Measurements from ENCODE around the gene AKNAD1. TPM values are rescaled to one million over a fixed set of nuclear protein-coding genes. Genes with fewer than 3 reads are reported as not detected.

The AKNAD1 gene
- total RNA-seq (2022; extraction: Qiagen RNA extraction; ENCODE audit: low read depth) = 1.0 to 2.7 TPM (median 1.3 TPM) in 5 replicates

DNA sequence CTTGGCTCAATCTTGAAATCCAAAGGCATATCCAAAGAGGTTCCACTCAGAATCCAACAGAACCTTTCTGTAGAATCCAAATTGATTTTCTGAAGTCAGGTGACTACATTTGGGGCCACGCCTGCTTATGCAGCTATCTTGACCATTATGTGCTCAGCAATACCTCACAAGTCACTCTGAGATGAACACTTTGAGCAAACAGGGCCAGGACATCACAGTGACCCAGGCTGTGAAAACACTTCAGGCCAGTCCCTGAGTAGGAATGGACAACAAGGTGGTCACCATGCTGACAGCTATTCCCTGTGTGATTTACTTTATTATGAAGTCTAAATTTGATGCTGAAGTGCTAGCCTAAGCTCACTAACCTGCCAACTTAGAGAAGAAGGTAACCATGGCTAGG, at the start of gene AKNAD1:
Gene AKNAD1 (minus strand): TSS at position 101 of the 400 bp plus-strand sequence. CDS start 4,430 bp downstream, outside the sequence.

Other genes starting within 250 kb of the AKNAD1 start
- 4.0 to 5.3 TPM (median 4.3 TPM) in 5 replicates for gene HENMT1, start 196.0 kb downstream of the AKNAD1 start, total RNA-seq (2022; extraction: Qiagen RNA extraction; ENCODE audit: low read depth)
- 16.9 to 27.7 TPM (median 23.8 TPM) in 5 replicates for gene PRPF38B, start 164.8 kb downstream of the AKNAD1 start, total RNA-seq (2022; extraction: Qiagen RNA extraction; ENCODE audit: low read depth)
- gene FNDC7, start 144.2 kb downstream of the AKNAD1 start, total RNA-seq (2022; extraction: Qiagen RNA extraction; ENCODE audit: low read depth) = 0.05 TPM in 1 of 5 replicates, not detected in the others
- gene STXBP3, start 110.4 kb downstream of the AKNAD1 start, total RNA-seq (2022; extraction: Qiagen RNA extraction; ENCODE audit: low read depth) = 12.5 to 25.6 TPM (median 19.7 TPM) in 5 replicates
- 16.3 to 25.4 TPM (median 20.0 TPM) in 5 replicates for gene GPSM2, start 19.9 kb upstream of the AKNAD1 start, total RNA-seq (2022; extraction: Qiagen RNA extraction; ENCODE audit: low read depth)
- gene CLCC1, start 106.4 kb upstream of the AKNAD1 start, total RNA-seq (2022; extraction: Qiagen RNA extraction; ENCODE audit: low read depth) = 14.9 to 18.9 TPM (median 17.4 TPM) in 5 replicates
- 5.3 to 8.6 TPM (median 8.3 TPM) in 5 replicates for gene WDR47, start 185.0 kb upstream of the AKNAD1 start, total RNA-seq (2022; extraction: Qiagen RNA extraction; ENCODE audit: low read depth)
- gene TAF13, start 218.9 kb upstream of the AKNAD1 start, total RNA-seq (2022; extraction: Qiagen RNA extraction; ENCODE audit: low read depth) = 15.7 to 41.3 TPM (median 25.5 TPM) in 5 replicates
- gene TMEM167B, start 233.7 kb upstream of the AKNAD1 start, total RNA-seq (2022; extraction: Qiagen RNA extraction; ENCODE audit: low read depth) = 7.4 to 11.3 TPM (median 8.3 TPM) in 5 replicates